GM23248 (cell line): ENCODE measurements around the gene TAL1.

ENCODE experiments used
- EZH2 ChIP-seq: fragments of 200-600 bp; sonication (generic); IDR thresholded peaks from 2 replicates; pipeline ENCODE4 v1.6.1; 2018; ENCODE audit warnings: antibody characterized with exemption, mild to moderate bottlenecking; ENCODE audit not compliant: insufficient read depth, poor library complexity, severe bottlenecking
- EZH2phosphoT487 ChIP-seq: fragments of 200-600 bp; sonication (generic); IDR thresholded peaks from 2 replicates; pipeline ENCODE4 v1.6.1; 2018; ENCODE audit warnings: antibody characterized with exemption, moderate library complexity, mild to moderate bottlenecking, low read depth; ENCODE audit not compliant: insufficient read depth

- TF ChIP-seq EZH2 = no peak
- no peak for TF ChIP-seq EZH2phosphoT487
Measured at GRCh38 chr1:47208374-47208850, 23.6 kb downstream of the TAL1 start.
